ENCODE measurements around the gene GALM.

- TF ChIP-seq, protein P1, sequence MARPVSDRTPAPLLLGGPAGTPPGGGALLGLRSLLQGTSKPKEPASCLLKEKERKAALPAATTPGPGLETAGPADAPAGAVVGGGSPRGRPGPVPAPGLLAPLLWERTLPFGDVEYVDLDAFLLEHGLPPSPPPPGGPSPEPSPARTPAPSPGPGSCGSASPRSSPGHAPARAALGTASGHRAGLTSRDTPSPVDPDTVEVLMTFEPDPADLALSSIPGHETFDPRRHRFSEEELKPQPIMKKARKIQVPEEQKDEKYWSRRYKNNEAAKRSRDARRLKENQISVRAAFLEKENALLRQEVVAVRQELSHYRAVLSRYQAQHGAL (CRISPR knock-in tag; IDR thresholded peaks at IDR 0.05; ENCODE audit: not compliant biosample characterization), result no peak
- TF ChIP-seq MAF1 (CRISPR knock-in tag; IDR thresholded peaks at IDR 0.05; ENCODE audit: borderline replicate concordance) (no peak), PHF8 (CRISPR knock-in tag; IDR thresholded peaks at IDR 0.05) (no peak), MXD1 (CRISPR knock-in tag; IDR thresholded peaks at IDR 0.05) (no peak), KDM1A (CRISPR knock-in tag; IDR thresholded peaks at IDR 0.05) (no peak)
Observed at GRCh38 chr2:38744399-38744780, 78.5 kb downstream of the GALM start.

Measured in HepG2 (cell line).